BLaER1 (cell line): ENCODE data around the gene ZNF786.
"Not testable (repeated sequence)": the region's sequence is repeated elsewhere in the genome, so short reads cannot be mapped to it uniquely, and the experiment has no call there.

ENCODE experiments used
- H3K27ac ChIP-seq: shearing (Covaris generic); formaldehyde crosslinking; 2 replicates; pipeline ENCODE4 v1.8.1; 2022
- H3K27me3 ChIP-seq: shearing (Covaris generic); formaldehyde crosslinking; 2 replicates; pipeline ENCODE4 v1.8.1; 2022
- H3K36me3 ChIP-seq: shearing (Covaris generic); formaldehyde crosslinking; 2 replicates; pipeline ENCODE4 v1.8.1; 2022
- H3K4me1 ChIP-seq: shearing (Covaris generic); formaldehyde crosslinking; 2 replicates; pipeline ENCODE4 v1.8.1; 2022
- H3K4me2 ChIP-seq: shearing (Covaris generic); formaldehyde crosslinking; 2 replicates; pipeline ENCODE4 v1.8.1; 2022
- H3K4me3 ChIP-seq: shearing (Covaris generic); formaldehyde crosslinking; 2 replicates; pipeline ENCODE4 v1.8.1; 2022
- H3K9ac ChIP-seq: shearing (Covaris generic); formaldehyde crosslinking; 2 replicates; pipeline ENCODE4 v1.8.1; 2022
- H3K9me3 ChIP-seq: shearing (Covaris generic); formaldehyde crosslinking; 2 replicates; pipeline ENCODE4 v1.8.1; 2022
- H4K20me1 ChIP-seq: shearing (Covaris generic); formaldehyde crosslinking; 2 replicates; pipeline ENCODE4 v1.8.1; 2022
- Cebpa-rat ChIP-seq: shearing (Covaris generic); IDR thresholded peaks from 2 replicates; pipeline ENCODE4 v1.8.1; 2022

The ZNF786 gene

DNA sequence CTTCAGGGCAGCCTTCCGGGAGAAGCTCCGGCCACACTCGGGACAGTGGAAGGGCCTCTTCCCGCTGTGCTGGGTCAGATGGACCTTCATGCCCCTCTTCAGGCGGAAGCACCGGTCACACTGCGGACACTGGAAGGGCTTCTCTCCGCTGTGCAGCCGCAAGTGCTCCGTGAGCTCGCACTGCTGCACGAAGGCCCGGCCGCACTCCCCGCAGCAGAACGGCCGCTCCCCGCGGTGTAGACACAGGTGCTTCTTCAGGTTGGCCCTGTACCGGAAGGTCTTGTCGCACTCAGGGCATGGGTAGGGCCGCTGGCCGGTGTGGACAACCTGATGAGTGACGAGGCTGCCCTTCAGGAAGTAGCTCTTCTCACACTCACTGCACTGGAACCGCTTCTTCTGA is 14.2 kb upstream of the ZNF786 start:
- no peaks in the 10 kb centered on the region for H3K27me3 ChIP-seq
- peak overlapping the region; percentile 84 for H3K9ac ChIP-seq
- peaks cover 68% of the 10 kb centered on the region for H3K4me1 ChIP-seq
- no peaks in the 10 kb centered on the region for H4K20me1 ChIP-seq
- peak overlapping the region; percentile 69 for H3K4me3 ChIP-seq
- peaks cover 3% of the 10 kb centered on the region for H3K36me3 ChIP-seq
- TF ChIP-seq Cebpa-rat = no peak
- H3K9me3 ChIP-seq = no peaks in the 10 kb centered on the region
- H3K27ac ChIP-seq = peak overlapping the region; percentile 92
- peak overlapping the region; percentile 94 for H3K4me2 ChIP-seq

DNA sequence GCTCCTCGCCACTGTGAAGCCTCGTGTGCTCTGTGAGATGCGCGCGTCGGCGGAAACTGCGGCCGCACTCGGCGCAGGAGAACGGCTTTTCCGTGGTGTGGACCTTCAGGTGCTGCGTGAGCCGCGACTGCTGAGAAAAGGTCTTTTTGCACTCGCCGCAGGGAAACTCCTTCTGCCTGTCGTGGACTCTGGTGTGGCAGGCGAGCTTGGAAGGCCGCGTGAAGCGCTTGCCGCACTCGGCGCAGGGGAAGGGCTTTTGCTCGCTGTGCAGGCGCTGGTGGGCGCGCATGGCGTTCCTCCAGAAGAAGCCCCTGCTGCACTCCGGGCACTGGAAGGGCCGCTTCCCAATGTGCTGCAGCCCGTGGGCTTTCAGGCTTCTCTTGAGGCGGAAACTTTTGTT is 13.7 kb upstream of the ZNF786 start:
- H3K27ac ChIP-seq = peak overlapping the region; percentile 92
- peak overlapping the region; percentile 69 for H3K4me3 ChIP-seq
- peak overlapping the region; percentile 94 for H3K4me2 ChIP-seq
- H3K27me3 ChIP-seq = no peaks in the 10 kb centered on the region
- peaks cover 66% of the 10 kb centered on the region for H3K4me1 ChIP-seq
- no peaks in the 10 kb centered on the region for H4K20me1 ChIP-seq
- peak overlapping the region; percentile 84 for H3K9ac ChIP-seq
- H3K9me3 ChIP-seq = no peaks in the 10 kb centered on the region
- no peaks in the 10 kb centered on the region for H3K36me3 ChIP-seq
- TF ChIP-seq Cebpa-rat = no peak

DNA sequence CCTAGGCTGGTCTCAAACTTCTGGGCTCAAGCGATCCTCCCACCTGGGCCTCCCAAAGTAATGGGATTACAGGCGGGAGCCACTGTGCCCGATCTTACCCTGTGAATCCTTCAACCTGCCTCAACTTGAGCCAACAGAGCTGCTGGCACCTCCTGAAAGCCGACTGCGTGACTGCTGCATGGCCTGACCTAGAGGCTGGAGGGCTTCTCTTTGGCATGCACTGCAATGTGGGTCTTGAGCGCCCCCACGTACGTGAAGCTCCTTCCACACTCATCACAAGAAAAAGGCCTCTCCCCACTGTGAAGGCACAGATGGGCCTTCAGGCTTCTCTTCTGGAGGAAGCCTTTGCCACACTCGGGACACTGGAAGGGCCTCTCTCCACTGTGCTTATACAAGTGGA is 12.9 kb upstream of the ZNF786 start:
- peak overlapping the region; percentile 84; the same call in 1 of the 2 replicates for H3K9ac ChIP-seq
- peak overlapping the region; percentile 92 for H3K27ac ChIP-seq
- TF ChIP-seq Cebpa-rat = no peak
- H3K4me3 ChIP-seq = peak overlapping the region; percentile 69
- peak overlapping the region; percentile 94 for H3K4me2 ChIP-seq
- H3K27me3 ChIP-seq = no peaks in the 10 kb centered on the region
- H3K4me1 ChIP-seq = peaks cover 58% of the 10 kb centered on the region
- H3K36me3 ChIP-seq = no peaks in the 10 kb centered on the region
- H4K20me1 ChIP-seq = no peaks in the 10 kb centered on the region
- H3K9me3 ChIP-seq = no peaks in the 10 kb centered on the region

DNA sequence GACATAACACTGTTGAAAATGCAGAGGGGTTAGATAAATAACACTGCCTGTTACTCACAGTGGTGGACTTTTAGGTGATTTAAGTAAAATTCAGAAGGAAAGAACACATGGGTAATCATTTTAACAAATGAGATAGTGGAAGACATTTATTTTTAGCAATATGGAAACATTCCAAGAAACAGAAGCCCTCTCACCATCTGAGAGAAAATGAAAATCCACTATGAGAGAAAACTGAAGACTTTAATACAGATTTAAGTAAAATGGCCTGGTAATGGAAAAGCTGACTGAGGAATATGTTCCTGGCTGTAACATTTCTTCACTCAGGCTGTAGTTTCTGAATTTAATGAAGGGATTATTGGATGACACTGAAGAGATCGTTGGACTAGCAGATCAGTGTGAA is 12.1 kb upstream of the ZNF786 start:
- TF ChIP-seq Cebpa-rat = no peak
- Histone ChIP-seq H3K4me2 (peak overlapping the region; percentile 94), H3K4me1 (peaks cover 50% of the 10 kb centered on the region), H3K36me3 (no peaks in the 10 kb centered on the region), H3K27me3 (no peaks in the 10 kb centered on the region), H3K9me3 (no peaks in the 10 kb centered on the region), H3K27ac (no peak overlapping the region), H3K4me3 (no peak overlapping the region), H4K20me1 (no peaks in the 10 kb centered on the region), H3K9ac (no peak overlapping the region)

DNA sequence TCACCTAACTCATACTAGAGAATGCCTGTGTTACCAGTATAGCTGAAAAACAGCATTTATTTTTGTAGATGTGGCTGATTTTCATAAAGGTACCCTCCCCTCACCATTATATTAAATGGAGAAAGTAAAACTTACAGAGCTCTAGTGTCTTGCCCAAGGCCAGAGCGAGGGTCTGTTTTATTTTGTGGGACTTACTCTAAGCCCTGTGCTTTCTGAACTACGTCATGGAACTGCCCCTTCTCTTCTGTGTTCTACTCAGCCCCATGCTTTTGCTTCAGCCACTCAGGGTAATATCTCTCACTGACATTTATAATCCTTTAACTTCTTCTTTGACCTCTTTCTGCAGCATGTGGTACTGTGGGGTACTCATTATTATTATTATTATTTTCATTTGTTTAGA is 10.3 kb upstream of the ZNF786 start:
- Histone ChIP-seq H3K4me2 (no peak overlapping the region), H4K20me1 (no peaks in the 10 kb centered on the region), H3K4me3 (no peak overlapping the region), H3K27me3 (no peaks in the 10 kb centered on the region), H3K9me3 (no peaks in the 10 kb centered on the region), H3K36me3 (no peaks in the 10 kb centered on the region), H3K9ac (no peak overlapping the region), H3K27ac (no peak overlapping the region), H3K4me1 (peaks cover 37% of the 10 kb centered on the region)
- TF ChIP-seq Cebpa-rat = no peak

DNA sequence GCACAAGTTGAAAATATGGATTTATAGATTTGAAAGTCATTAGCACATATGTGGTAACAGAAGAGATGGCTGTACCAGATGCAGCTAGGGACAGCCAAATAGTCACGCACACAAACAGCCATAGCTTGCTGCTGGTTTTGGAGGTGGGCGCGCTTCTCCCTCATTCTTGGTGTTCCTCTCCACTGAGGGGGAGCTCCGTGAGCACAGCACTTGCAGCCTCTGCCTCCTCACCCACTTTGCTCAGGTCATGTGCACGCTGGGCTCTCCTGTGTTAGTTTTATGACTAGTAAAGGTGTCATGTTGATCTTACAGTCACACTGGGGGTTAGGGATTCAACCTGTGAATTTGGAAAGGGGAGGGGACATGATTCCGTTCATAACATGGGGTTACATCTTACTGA is 8.5 kb upstream of the ZNF786 start:
- Histone ChIP-seq H3K27me3 (no peaks in the 10 kb centered on the region), H3K4me1 (peaks cover 19% of the 10 kb centered on the region), H3K4me2 (no peak overlapping the region), H3K9me3 (no peaks in the 10 kb centered on the region), H3K36me3 (no peaks in the 10 kb centered on the region), H3K9ac (no peak overlapping the region), H3K4me3 (no peak overlapping the region), H4K20me1 (no peaks in the 10 kb centered on the region), H3K27ac (no peak overlapping the region)
- no peak for TF ChIP-seq Cebpa-rat

DNA sequence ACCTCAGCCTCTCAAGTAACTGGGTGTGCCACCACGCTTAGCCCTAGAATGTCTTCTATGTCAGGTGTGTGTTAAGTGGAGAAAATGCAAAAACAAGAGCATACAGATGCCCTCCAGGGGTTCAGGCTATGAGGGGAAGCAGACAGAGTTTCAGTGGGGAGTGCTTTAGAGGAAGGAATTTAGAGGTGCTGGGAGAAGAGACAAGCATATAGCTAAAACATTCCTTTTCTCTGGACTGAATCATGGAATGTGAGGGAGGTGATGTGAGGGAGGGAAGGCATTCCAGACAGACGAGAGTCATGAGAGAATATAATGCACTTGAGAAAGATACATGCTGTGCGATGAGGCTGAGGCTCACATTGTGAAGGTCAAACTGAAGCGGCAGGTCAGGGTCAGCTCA is 6.6 kb upstream of the ZNF786 start:
- H3K36me3 ChIP-seq = no peaks in the 10 kb centered on the region
- H3K27ac ChIP-seq = no peak overlapping the region
- no peak overlapping the region for H3K4me2 ChIP-seq
- H3K9me3 ChIP-seq = no peaks in the 10 kb centered on the region
- H3K9ac ChIP-seq = no peak overlapping the region
- no peaks in the 10 kb centered on the region for H3K27me3 ChIP-seq
- no peaks in the 10 kb centered on the region for H4K20me1 ChIP-seq
- H3K4me3 ChIP-seq = no peak overlapping the region
- H3K4me1 ChIP-seq = peaks cover 18% of the 10 kb centered on the region
- TF ChIP-seq Cebpa-rat = no peak

DNA sequence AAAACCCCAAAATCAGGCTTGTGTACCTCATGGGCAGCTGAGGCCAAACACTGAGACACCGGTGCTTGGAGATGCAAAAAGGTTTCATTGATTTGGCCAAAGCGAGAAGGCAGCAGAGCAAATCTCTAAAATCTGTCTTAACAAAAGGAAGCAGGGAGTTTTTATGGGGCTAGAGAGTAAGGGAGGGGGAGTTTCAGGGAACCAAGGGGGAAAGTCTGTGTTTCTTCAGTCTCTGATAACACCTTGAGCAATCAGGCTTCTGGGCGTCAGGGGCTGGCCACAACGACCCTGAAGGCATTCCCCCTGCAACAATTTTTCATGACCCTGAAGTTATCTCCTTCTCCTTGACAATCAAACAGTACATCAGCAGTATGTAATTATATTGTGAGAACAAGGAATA is 2.7 kb upstream of the ZNF786 start:
- Histone ChIP-seq H3K4me1 (peaks cover 33% of the 10 kb centered on the region), H3K4me2 (no peak overlapping the region)

DNA sequence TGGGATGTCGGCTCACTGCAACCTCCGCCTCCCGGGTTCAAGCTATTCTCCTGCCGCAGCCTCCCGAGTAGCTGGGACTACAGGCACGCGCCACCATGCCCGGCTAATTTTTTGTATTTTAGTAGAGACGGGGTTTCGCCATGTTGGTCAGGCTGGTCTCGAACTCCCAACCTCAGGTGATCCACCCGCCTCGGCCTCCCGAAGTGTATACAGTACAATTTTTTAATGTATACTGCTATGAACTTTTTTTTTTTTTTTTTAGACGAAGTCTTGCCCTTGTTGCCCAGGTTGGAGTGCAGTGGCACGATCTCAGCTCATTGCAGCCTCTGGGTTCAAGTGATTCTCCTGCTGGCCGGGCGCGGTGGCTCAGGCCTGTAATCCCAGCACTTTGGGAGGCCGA is 1.7 kb upstream of the ZNF786 start:
- Histone ChIP-seq H3K36me3 (peaks cover 13% of the 10 kb centered on the region; the same call in 1 of the 2 replicates), H3K4me2 (peak overlapping the region; percentile 87), H3K4me1 (peaks cover 33% of the 10 kb centered on the region)
- not testable (repeated sequence) for H3K4me3 ChIP-seq, H3K27me3 ChIP-seq, H4K20me1 ChIP-seq, H3K27ac ChIP-seq, H3K9ac ChIP-seq, H3K9me3 ChIP-seq

More for the DNA sequence above, 2.7 kb upstream of the ZNF786 start:
- Histone ChIP-seq H3K9ac (no peak overlapping the region), H3K9me3 (no peaks in the 10 kb centered on the region), H4K20me1 (no peaks in the 10 kb centered on the region), H3K36me3 (0 out of 2 replicates have a peak, but pooled peaks cover 3% of the 10 kb centered on the region), H3K4me3 (no peak overlapping the region), H3K27ac (no peak overlapping the region), H3K27me3 (no peaks in the 10 kb centered on the region)
- no peak for TF ChIP-seq Cebpa-rat

DNA sequence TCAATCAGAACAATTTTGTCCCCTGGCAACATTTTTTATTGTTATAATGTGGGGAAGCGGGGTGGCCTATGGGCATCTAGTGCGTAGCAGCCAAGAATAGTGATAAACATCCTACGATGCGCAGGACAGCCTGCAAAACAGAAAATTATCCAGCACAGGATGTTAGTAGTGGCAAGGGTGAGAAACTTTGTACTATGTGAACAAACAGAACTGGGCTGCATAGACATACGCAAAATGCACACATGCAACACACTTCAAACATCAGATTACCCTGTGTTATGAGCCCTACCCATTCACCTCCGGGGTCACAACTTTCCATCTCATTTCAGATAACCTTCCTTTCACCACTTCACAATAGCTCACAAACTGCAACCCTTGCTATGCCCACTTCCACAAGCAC is 3.1 kb downstream of the ZNF786 start:
- no peak overlapping the region for H3K4me2 ChIP-seq
- peaks cover 18% of the 10 kb centered on the region for H3K4me1 ChIP-seq
- H3K9ac ChIP-seq = no peak overlapping the region
- TF ChIP-seq Cebpa-rat = no peak
- peaks cover 52% of the 10 kb centered on the region for H3K9me3 ChIP-seq
- H3K36me3 ChIP-seq = peaks cover 60% of the 10 kb centered on the region
- H3K27me3 ChIP-seq = no peaks in the 10 kb centered on the region
- H4K20me1 ChIP-seq = no peaks in the 10 kb centered on the region
- H3K4me3 ChIP-seq = no peak overlapping the region
- H3K27ac ChIP-seq = no peak overlapping the region

DNA sequence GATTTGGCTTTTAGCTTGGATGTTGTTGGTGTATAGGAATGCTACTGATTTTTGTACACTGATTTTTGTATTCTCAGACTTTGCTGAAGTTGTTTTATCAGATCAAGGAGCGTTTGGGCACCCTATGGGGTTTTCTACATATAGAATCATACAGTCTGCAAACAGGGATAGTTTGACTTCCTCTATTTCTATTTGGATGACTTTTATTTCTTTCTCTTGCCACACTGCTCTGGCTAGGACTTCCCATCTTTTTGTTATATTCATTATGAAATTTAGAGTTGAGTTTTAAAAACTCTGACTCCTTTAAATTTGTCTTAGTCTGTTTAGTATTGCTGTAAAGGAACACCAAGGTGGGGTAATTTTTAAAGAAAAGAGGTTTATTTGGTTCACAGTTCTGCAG is 4.7 kb downstream of the ZNF786 start:
- H3K4me2 ChIP-seq = no peak overlapping the region
- no peak overlapping the region for H3K9ac ChIP-seq
- no peak overlapping the region for H3K27ac ChIP-seq
- H3K4me1 ChIP-seq = peaks cover 9% of the 10 kb centered on the region
- H3K4me3 ChIP-seq = no peak overlapping the region
- peaks cover 64% of the 10 kb centered on the region for H3K9me3 ChIP-seq
- peaks cover 73% of the 10 kb centered on the region for H3K36me3 ChIP-seq
- no peak for TF ChIP-seq Cebpa-rat
- no peaks in the 10 kb centered on the region for H4K20me1 ChIP-seq
- no peaks in the 10 kb centered on the region for H3K27me3 ChIP-seq
